Adrenal gland (tissue), 12 donors: Measurements from ENCODE around the gene PTPRJ. TPM values are rescaled to one million over a fixed set of nuclear protein-coding genes. Genes with fewer than 3 reads are reported as not detected.

Experiments used
- DNase-seq, 7 donors: peaks; one replicate each; pipeline ENCODE4 v3.0.0-alpha.2; 2019 to 2020
- H3K27ac ChIP-seq, 5 donors: fragments of 200-600 bp; sonication (generic) in 4 of 5; 1 replicate in 3 of 5; 2 replicates in 2 of 5; pipeline versions ENCODE4 v1.5.1 to v1.8.0; 2016 to 2020; ENCODE audit warnings: mild to moderate bottlenecking in 1 of 5
- H3K27me3 ChIP-seq: fragments of 200-600 bp; 2 replicates; pipeline ENCODE4 v1.8.0; 2021
- H3K36me3 ChIP-seq, 2 donors: fragments of 200-600 bp; replicated peaks in 1 of 2; 1 replicate in 1 of 2; 2 replicates in 1 of 2; pipeline versions ENCODE4 v1.5.1 to v1.8.0; 2018 to 2022
- H3K4me1 ChIP-seq, 2 donors: fragments of 200-600 bp; replicated peaks in 1 of 2; 1 replicate in 1 of 2; 2 replicates in 1 of 2; pipeline versions ENCODE4 v1.5.1 to v1.8.0; 2018 to 2021
- H3K4me3 ChIP-seq, 4 donors: fragments of 200-600 bp; sonication (generic) in 3 of 4; one replicate each; pipeline ENCODE4 v1.5.1; 2016 to 2018
- H3K9me3 ChIP-seq, 3 donors: fragments of 200-600 bp; sonication (generic) in 1 of 3; replicated peaks in 1 of 3; 1 replicate in 2 of 3; 2 replicates in 1 of 3; pipeline versions ENCODE4 v1.5.1 to v1.8.0; 2016 to 2021
- POLR2A ChIP-seq, 2 donors: fragments of 450-650 bp; IDR thresholded peaks; one replicate each; pipeline ENCODE4 v1.6.1; 2017; ENCODE audit warnings: antibody characterized with exemption in 2 of 2, mild to moderate bottlenecking in 2 of 2, moderate library complexity in 1 of 2
- WGBS, 4 donors: extraction: QIAGEN DNeasy Blood & Tissue Kit in 2 of 4; methylation state at CpG; one replicate each; pipeline versions ENCODE4 v1.1.5 to v1.1.7; 2013 to 2017; 5-methylcytosine and 5-hydroxymethylcytosine counted together
- intact Hi-C, 2 donors: fragments of 100-400 bp; cut with DNase I; formaldehyde crosslinking; loops; one replicate each; pipeline versions ENCODE4 v1.14.1 to v1.15.0; 2022 to 2023
- polyA plus RNA-seq, 3 donors: library from polyadenylated mRNA; stranded (reverse); fragments of 200-250 nt in 2 of 3; fragments of 350-450 nt in 1 of 3; fragmentation: Illumina TruSeq in 1 of 3; extraction: RNeasy Lipid Tissue Mini Kit (QIAGEN cat#74804) in 1 of 3; gene quantifications; one replicate each; pipeline ENCODE4 v1.2.3, GENCODE V29; 2013 to 2014
- total RNA-seq, 9 donors: library from RNA; depleted of rRNA in 4 of 9; stranded (reverse); fragments of >200 nt in 4 of 9; fragments of 120-200 nt in 1 of 9; fragmentation: NEBNext Ultra II Directional in 1 of 9; extraction: Animal tissue kit (Norgen Biotek cat#: 25700) in 1 of 9; gene quantifications; one replicate each; pipeline versions ENCODE4 v1.1.0 to v1.2.4, GENCODE V29; 2013 to 2023
- TF ChIP-seq, protein P1 (sequence below), 6 experiments: fragments of 450-650 bp in 4 of 6; fragments of 200-600 bp in 2 of 6; sonication (generic) in 1 of 6; IDR thresholded peaks; 1 replicate in 5 of 6; 2 replicates in 1 of 6; pipeline versions ENCODE4 v1.5.1 to v1.8.0; 2016 to 2021; ENCODE audit warnings: antibody characterized with exemption in 6 of 6, mild to moderate bottlenecking in 2 of 6, moderate library complexity in 1 of 6
- donor health status: healthy with polysubstance abuse.
- donor health status: Bipolar disorder and iron deficiency.
- donor health status: DM: yes; HTN: yes; CAD: no.
- donor health status: DM: no; HTN: no; CAD: no.
- donor health status: DM: no; HTN: no; CAD: no.
- donor health status: DM: yes; HTN: yes; CAD: no.

Gene PTPRJ
- total and polyA plus RNA-seq, 12 donors: 1.4 to 16.9 (median 10.2) TPM

DNA sequence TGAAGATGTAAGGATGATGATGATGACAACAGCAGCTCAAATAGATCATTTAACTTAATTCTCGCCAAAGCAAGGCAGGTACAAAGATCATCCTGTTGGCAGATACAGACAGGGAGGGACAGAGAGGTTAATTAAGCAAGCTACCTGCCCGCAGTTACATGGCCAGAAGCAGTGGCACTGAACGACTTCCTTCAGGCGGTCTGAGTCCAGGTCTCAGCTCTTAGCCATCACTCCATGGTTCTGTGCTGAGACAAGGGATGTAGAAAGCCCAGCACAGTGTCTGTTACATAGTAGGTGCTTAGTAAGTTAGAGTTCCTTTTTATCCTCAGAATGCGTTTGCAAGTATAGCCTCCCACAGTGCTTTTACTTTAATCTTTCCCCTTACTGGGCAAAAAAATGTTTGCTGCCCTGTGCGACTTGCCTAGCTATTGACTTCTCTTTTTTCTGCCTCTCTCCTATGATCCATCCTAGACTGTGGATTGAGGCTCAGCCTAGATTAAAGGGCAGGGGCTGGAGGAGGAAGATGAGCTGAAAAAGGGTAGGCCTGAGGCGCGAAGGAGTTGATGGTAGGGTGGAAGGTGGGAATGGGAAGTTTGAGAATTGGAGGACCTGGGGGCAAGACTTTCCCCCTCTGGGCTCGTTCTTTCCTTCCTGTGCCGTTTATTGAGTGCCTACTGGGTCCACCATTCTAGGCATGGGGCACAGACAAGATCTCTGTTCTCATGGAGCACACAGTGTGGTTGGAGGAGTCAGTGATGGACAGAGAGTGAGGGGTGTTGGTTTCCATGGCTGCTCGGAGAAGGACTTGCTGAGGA lies 128.1 kb downstream of the PTPRJ start:
- no peak for TF ChIP-seq POLR2A (IDR thresholded peaks at IDR 0.05)
- TF ChIP-seq, protein P1, sequence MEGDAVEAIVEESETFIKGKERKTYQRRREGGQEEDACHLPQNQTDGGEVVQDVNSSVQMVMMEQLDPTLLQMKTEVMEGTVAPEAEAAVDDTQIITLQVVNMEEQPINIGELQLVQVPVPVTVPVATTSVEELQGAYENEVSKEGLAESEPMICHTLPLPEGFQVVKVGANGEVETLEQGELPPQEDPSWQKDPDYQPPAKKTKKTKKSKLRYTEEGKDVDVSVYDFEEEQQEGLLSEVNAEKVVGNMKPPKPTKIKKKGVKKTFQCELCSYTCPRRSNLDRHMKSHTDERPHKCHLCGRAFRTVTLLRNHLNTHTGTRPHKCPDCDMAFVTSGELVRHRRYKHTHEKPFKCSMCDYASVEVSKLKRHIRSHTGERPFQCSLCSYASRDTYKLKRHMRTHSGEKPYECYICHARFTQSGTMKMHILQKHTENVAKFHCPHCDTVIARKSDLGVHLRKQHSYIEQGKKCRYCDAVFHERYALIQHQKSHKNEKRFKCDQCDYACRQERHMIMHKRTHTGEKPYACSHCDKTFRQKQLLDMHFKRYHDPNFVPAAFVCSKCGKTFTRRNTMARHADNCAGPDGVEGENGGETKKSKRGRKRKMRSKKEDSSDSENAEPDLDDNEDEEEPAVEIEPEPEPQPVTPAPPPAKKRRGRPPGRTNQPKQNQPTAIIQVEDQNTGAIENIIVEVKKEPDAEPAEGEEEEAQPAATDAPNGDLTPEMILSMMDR (IDR thresholded peaks at IDR 0.05): no peak
- Histone ChIP-seq H3K27ac (peak overlapping the region in 1 of 5 donors; percentile 15), H3K27me3 (no peaks in the 10 kb centered on the region), H3K4me1 (peaks cover 5 to 16% of the 10 kb centered on the region in 2 donors), H3K9me3 (no peaks in the 10 kb centered on the region), H3K4me3 (no peak overlapping the region), H3K36me3 (no peaks in the 10 kb centered on the region)
- 74 to 81% (median 79%) methylated on average over 11 of the region's 11 CpGs for WGBS, 4 donors
- intact Hi-C loops: loop anchor here in 1 of 2 donors (5.0 kb wide), 1 partner anchor 171 kb away; no protein-coding TSS in a partner anchor
- no peak for DNase-seq

DNA sequence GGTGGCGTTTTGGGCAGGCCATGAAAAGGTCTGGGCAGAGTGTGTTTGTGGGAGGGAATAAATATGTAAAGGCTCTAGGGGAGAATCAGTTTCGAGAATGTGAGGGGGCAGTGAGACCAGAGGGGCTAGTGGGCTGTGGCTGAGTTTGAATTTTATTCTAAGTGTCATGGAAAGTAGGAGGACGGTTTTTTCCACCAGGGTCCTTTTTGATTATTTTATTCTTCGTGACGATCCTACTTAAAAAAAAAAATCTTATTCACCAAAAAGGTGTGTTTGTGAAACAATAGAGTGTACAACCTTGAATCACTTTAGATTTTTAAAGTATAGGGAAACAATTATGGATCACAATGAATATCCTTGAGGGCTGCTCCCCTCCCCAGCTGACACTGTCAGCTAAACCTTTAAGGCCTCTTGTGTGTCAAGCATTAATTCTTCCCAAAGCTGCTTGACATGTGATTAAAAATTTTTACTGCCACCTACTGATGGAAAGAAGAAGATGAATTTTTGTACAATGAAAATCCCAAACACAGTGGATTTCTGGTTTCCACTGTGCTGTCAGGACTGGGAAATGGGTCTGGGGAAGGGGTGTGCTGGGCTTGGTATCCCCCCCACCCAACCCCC lies 128.8 kb downstream of the PTPRJ start:
- H3K27ac ChIP-seq: peak overlapping the region in 3 of 5 donors; percentile 33 to 81 (median 58)
- peaks cover 5 to 16% of the 10 kb centered on the region in 2 donors for H3K4me1 ChIP-seq
- no peaks in the 10 kb centered on the region for H3K27me3 ChIP-seq
- H3K4me3 ChIP-seq: peak overlapping the region in 2 of 4 donors; percentile 16 to 41
- 68 to 75% (median 70%) methylated on average over 5 of the region's 5 CpGs for WGBS, 4 donors
- TF ChIP-seq, protein P1 (IDR thresholded peaks at IDR 0.05): peak in 5 of 6 experiments; percentile 17 to 39 (median 29)
- TF ChIP-seq POLR2A (IDR thresholded peaks at IDR 0.05): no peak
- intact Hi-C loops: loop anchor here in 1 of 2 donors (5.0 kb wide), 1 partner anchor 172 kb away; no protein-coding TSS in a partner anchor
- DNase-seq: no peak
- no peaks in the 10 kb centered on the region for H3K9me3 ChIP-seq
- no peaks in the 10 kb centered on the region for H3K36me3 ChIP-seq

DNA sequence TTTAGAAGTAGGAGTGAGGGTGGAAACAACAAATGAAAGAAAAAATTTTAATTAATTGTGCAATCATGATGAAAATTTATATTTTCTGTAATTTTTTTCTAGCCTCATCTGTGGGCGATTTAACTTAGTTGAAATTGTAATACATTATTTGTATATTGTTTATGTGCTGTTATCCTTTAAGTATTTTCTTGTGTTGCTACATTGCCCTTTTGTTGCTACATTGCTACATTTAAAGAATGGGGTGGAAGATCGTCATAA lies 130.1 kb downstream of the PTPRJ start:
- Histone ChIP-seq H3K27me3 (no peaks in the 10 kb centered on the region), H3K27ac (no peak overlapping the region), H3K4me3 (no peak overlapping the region), H3K9me3 (peaks cover 0 to 11% (median 5%) of the 10 kb centered on the region in 3 donors), H3K36me3 (no peaks in the 10 kb centered on the region), H3K4me1 (peaks cover 5 to 16% of the 10 kb centered on the region in 2 donors)
- intact Hi-C loops: loop anchor here in 1 of 2 donors (2.0 kb wide), 1 partner anchor 176 kb away; no protein-coding TSS in a partner anchor
- WGBS, 4 donors: 46 to 55% (median 48%) methylated on average over 2 of the region's 2 CpGs
- TF ChIP-seq, protein P1 (IDR thresholded peaks at IDR 0.05): no peak
- no peak for TF ChIP-seq POLR2A (IDR thresholded peaks at IDR 0.05)
- no peak for DNase-seq

- WGBS, 4 donors: 51 to 72% (median 66%) methylated on average over 3 of the region's 3 CpGs
- Histone ChIP-seq H3K27me3 (no peaks in the 10 kb centered on the region), H3K36me3 (no peaks in the 10 kb centered on the region), H3K9me3 (peaks cover 0 to 14% (median 5%) of the 10 kb centered on the region in 3 donors), H3K4me1 (peaks cover 5 to 16% of the 10 kb centered on the region in 2 donors), H3K4me3 (no peak overlapping the region), H3K27ac (no peak overlapping the region)
- intact Hi-C loops: loop anchor here in 1 of 2 donors (2.0 kb wide), 1 partner anchor 177 kb away; no protein-coding TSS in a partner anchor
- no peak for DNase-seq
- TF ChIP-seq POLR2A (IDR thresholded peaks at IDR 0.05): no peak
- TF ChIP-seq, protein P1 (IDR thresholded peaks at IDR 0.05): no peak
Observed at GRCh38 chr11:48111891-48112290, 131.5 kb downstream of the PTPRJ start.
